CMK (cell line): ENCODE data around the gene CREB3L4.

ENCODE experiments used
- DNase-seq: peaks from one replicate; pipeline ENCODE4 v3.0.0-alpha.2; 2010; ENCODE audit warnings: low read depth

CREB3L4 gene

GRCh38 chr1:153967107-153967999 is at the start of gene CREB3L4:
TSS of gene CREB3L4 (plus strand) at chr1:153967902. CDS start at chr1:153968526, 624 bp downstream.
- peak; percentile 92 for DNase-seq

GRCh38 chr1:153919876-153920852 is 47.5 kb upstream of the CREB3L4 start:
- no peak for DNase-seq

GRCh38 chr1:153921080-153921802 is 46.5 kb upstream of the CREB3L4 start:
- DNase-seq = no peak

- DNase-seq = no peak
These were observed 46.0 kb upstream of the CREB3L4 start for GRCh38 chr1:153921803-153922075.

- peak; percentile 76 for DNase-seq
These were observed 45.4 kb upstream of the CREB3L4 start for GRCh38 chr1:153922076-153922971.

- DNase-seq = peak; percentile 99
These were observed 44.5 kb upstream of the CREB3L4 start, which contains the start of gene GATAD2B for GRCh38 chr1:153922972-153923925. TSS of gene GATAD2B (minus strand) at chr1:153922972. CDS start at chr1:153828347, 94,625 bp downstream.

GRCh38 chr1:153926405-153926804 is 41.3 kb upstream of the CREB3L4 start:
- DNase-seq = no peak

GRCh38 chr1:153928245-153928644 is 39.5 kb upstream of the CREB3L4 start:
- DNase-seq = no peak

GRCh38 chr1:153928791-153929341 is 38.8 kb upstream of the CREB3L4 start:
- DNase-seq = no peak

GRCh38 chr1:153929426-153929825 is 38.3 kb upstream of the CREB3L4 start:
- no peak for DNase-seq

- DNase-seq = no peak
These were observed 37.4 kb upstream of the CREB3L4 start for GRCh38 chr1:153929981-153930948.

GRCh38 chr1:153932156-153933131 is 35.3 kb upstream of the CREB3L4 start:
- no peak for DNase-seq

- DNase-seq = no peak
These were observed 34.3 kb upstream of the CREB3L4 start for GRCh38 chr1:153933430-153933829.

GRCh38 chr1:153933955-153934354 is 33.7 kb upstream of the CREB3L4 start:
- no peak for DNase-seq

- DNase-seq = no peak
These were observed 33.0 kb upstream of the CREB3L4 start for GRCh38 chr1:153934746-153935145.

GRCh38 chr1:153936011-153936802 is 31.5 kb upstream of the CREB3L4 start:
- no peak for DNase-seq
